ENCODE results near the gene OR6C3.
"Not testable (repeated sequence)": the region's sequence is repeated elsewhere in the genome, so short reads cannot be mapped to it uniquely, and the experiment has no call there.

Gene OR6C3

DNA sequence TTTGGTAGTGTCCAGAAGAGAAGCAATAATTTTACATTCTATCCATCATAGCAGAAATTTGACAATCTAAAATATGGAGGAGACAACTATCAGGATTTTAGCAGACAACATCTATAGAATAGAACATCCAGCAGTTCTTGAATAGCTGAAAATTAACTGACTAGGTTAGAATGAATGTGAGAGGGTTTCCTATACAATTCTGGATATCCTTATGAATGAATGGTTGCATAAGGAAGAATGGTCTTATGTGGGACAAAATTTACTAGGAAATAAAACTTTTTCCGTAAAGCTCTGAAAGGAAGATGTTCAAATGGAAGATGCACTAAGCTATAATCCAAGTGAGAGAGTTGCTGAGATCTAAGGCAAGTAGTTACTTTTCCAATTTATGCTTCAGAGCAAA, at the start of gene OR6C3:
Gene OR6C3, plus strand, starts transcription at position 301 of the 400 bp plus-strand sequence. CDS start 955 bp downstream, outside the sequence.
- no peak for DNase-seq

- DNase-seq, result no peak
Observed at GRCh38 chr12:55280991-55281390, 49.6 kb upstream of the OR6C3 start.

DNA sequence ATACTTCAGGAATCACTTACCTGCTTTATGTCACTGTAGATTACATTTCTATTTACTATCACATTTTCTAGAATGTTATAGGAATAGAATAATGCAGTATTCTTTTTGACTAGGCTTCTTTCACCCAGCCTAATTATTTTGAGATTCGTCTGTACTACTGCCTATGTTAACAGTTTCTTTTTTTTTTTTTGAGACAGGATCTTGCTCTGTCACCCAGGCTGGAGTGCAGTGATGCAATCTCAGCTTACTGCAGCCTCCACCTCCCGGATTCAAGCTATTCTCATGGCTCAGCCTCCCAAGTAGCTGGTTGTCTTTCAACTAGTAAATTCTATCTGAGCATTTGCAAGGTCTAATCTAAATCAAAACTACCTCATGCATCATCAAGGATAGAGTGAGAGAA, 40.5 kb upstream of the OR6C3 start:
- no peak for DNase-seq

DNA sequence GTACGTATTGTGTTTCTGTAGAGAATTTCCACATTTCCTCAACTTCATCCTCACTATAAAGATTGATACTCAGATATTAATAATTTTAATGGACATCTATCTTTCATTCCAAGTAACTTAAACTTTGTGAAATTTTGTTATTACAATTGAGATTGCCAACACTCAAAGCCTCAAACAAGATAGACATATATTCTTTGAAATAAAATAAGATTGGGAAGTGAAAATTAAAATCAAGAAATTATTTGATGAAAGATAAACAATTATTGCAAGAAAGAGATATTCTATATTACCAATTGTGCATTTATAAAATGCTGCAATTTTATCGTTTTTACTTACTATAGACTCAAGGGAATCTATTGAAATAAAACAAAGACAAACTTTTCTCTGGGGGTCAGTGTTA, 34.1 kb upstream of the OR6C3 start, which contains the start of gene OR6C6:
Gene OR6C6, minus strand, starts transcription at position 101 of the 400 bp plus-strand sequence. CDS start 1,337 bp downstream, outside the sequence.
- no peak for DNase-seq

DNA sequence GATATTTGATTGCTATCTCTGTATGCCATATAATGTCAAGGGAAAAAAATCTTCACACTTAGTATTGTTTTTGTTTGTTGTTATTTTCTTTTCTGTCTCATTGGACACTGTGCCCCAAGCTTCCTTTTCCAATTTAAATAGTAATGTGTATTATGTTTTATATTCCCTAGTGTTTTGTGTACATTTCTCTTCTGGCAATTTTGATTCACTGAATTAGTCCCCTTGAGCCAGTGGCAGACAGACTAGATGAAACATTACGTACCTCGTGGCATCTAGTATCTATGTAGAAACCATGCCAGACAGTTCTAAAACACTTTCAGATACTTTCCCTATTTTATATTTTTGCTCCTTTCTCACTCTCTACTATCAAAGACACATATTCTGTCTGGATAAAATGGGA, 16.5 kb upstream of the OR6C3 start, which contains the start of gene OR6C1:
Gene OR6C1, plus strand, starts transcription at position 301 of the 400 bp plus-strand sequence. CDS start 6,257 bp downstream, outside the sequence.
- no peak for DNase-seq

DNA sequence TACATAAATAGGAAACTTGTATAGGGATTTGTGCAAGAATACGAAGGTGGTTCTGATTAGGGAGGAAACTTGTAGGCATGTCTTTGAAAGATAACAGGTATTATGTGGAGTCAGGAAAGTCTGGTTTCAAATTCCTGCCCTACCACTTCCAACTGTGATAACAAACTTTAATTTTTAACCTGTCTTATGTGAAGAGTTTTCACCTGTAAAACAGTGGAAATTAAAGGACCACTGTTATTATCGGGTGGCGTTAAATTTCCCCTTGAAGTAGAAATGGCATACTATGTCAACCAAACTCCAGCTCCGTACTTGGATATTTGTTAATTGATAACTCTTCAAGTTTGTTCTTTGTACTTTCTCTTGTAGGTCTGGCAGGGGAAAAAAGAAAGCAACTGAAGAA, 10.3 kb upstream of the OR6C3 start:
- no peak for DNase-seq

- DNase-seq, result not testable (repeated sequence)
Observed at GRCh38 chr12:55325801-55326200, 4.7 kb upstream of the OR6C3 start.

GRCh38 chr12:55336002-55336401, 5.5 kb downstream of the OR6C3 start:
- no peak for DNase-seq

DNA sequence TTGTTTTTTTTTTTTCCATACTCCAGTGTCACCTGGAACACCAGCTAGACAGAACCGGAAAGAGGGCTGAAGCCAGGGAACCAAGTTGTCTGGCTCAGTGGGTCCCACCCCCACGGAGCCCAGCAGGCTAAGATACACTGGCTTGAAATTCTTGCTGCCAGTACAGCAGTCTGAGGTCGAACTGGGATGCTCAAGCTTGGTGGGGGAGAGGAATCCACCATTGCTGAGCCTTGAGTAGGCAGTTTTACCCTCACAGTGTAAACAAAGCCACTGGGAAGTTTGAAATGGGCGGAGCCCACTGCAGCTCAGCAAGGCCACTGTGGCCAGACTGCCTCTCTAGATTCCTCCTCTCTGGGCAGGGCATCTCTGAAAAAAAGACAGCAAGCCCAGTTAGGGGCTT, 24.8 kb downstream of the OR6C3 start:
- not testable (repeated sequence) for DNase-seq

DNA sequence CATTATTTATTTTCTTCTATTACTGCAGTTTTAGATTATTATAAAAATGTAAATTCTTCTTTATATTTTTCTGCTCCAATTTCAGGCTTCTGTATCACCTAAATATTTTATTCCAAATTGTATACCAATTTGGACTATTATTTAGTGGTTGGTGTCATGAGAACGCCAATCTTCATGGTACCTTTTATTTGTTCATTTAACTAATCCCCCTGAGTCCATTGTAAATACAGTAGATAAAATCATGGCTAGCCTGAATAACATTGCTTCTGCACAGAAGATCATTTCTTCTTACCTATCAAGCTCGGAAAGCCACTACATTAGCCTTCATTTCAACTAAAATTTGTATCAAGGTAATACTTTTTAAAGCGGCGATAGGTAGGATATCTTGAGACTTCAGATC, 32.1 kb downstream of the OR6C3 start, which contains the start of gene OR6C75:
Gene OR6C75, plus strand, starts transcription at position 301 of the 400 bp plus-strand sequence. CDS start 2,136 bp downstream, outside the sequence.
- DNase-seq, result no peak

DNA sequence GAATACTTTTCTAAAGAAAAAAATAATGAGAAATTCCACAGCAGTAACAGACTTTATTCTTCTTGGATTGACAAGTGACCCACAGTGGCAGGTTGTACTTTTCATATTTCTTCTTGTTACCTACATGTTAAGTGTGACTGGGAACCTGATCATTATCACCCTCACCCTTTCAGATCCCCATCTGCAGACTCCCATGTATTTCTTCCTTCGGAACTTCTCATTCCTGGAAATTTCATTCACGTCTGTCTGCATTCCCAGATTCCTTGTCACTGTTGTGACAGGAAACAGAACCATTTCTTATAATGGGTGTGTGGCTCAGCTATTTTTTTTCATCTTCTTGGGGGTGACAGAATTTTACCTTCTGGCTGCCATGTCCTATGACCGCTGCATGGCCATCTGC, 34.5 kb downstream of the OR6C3 start:
- no peak for DNase-seq

- no peak for DNase-seq
Observed at GRCh38 chr12:55372521-55372920, 42.0 kb downstream of the OR6C3 start.

All from NCI-H1092 treated with DMSO at 0.1 percent for 48 hours (cell line).